CMK (cell line): ENCODE measurements around the gene CNBD2.
A peak's percentile ranks its signal among the peaks of the same experiment; 100 is the strongest.
"Not testable (repeated sequence)": the region's sequence is repeated elsewhere in the genome, so short reads cannot be mapped to it uniquely, and the experiment has no call there.

Experiments used
- DNase-seq: peaks from one replicate; pipeline ENCODE4 v3.0.0-alpha.2; 2010; ENCODE audit warnings: low read depth

CNBD2 gene

GRCh38 chr20:36026131-36026530 lies 57.7 kb downstream of the CNBD2 start:
- not testable (repeated sequence) for DNase-seq

GRCh38 chr20:36028106-36028808 lies 59.9 kb downstream of the CNBD2 start:
- DNase-seq = no peak

- no peak for DNase-seq
These were observed 61.8 kb downstream of the CNBD2 start for GRCh38 chr20:36030149-36030548.

GRCh38 chr20:36031806-36032205 lies 63.4 kb downstream of the CNBD2 start:
- no peak for DNase-seq

GRCh38 chr20:36034875-36035274 lies 66.5 kb downstream of the CNBD2 start:
- no peak for DNase-seq

GRCh38 chr20:36035745-36036144 lies 67.4 kb downstream of the CNBD2 start:
- no peak for DNase-seq

GRCh38 chr20:36036688-36037087 lies 68.3 kb downstream of the CNBD2 start:
- DNase-seq = no peak

GRCh38 chr20:36040571-36040970 lies 72.2 kb downstream of the CNBD2 start:
- DNase-seq = no peak

GRCh38 chr20:36043441-36043840 lies 75.1 kb downstream of the CNBD2 start:
- no peak for DNase-seq

GRCh38 chr20:36043892-36044515 lies 75.6 kb downstream of the CNBD2 start:
- DNase-seq = no peak

- DNase-seq = no peak
These were observed 77.0 kb downstream of the CNBD2 start for GRCh38 chr20:36045373-36045714.

GRCh38 chr20:36046073-36046798 lies 77.8 kb downstream of the CNBD2 start:
- DNase-seq = not testable (repeated sequence)

- not testable (repeated sequence) for DNase-seq
These were observed 81.0 kb downstream of the CNBD2 start for GRCh38 chr20:36049408-36049807.

- peak; percentile 88 for DNase-seq
These were observed 82.3 kb downstream of the CNBD2 start for GRCh38 chr20:36050436-36051317.

- no peak for DNase-seq
These were observed 83.1 kb downstream of the CNBD2 start for GRCh38 chr20:36051318-36052116.

GRCh38 chr20:36052117-36052513 lies 83.7 kb downstream of the CNBD2 start:
- no peak for DNase-seq

GRCh38 chr20:36053863-36054518 lies 85.6 kb downstream of the CNBD2 start:
- not testable (repeated sequence) for DNase-seq

GRCh38 chr20:36055145-36055544 lies 86.8 kb downstream of the CNBD2 start:
- DNase-seq = no peak

- no peak for DNase-seq
These were observed 92.3 kb downstream of the CNBD2 start for GRCh38 chr20:36060676-36061075.

- DNase-seq = no peak
These were observed 93.4 kb downstream of the CNBD2 start for GRCh38 chr20:36061754-36062153.

- no peak for DNase-seq
These were observed 94.4 kb downstream of the CNBD2 start for GRCh38 chr20:36062799-36063198.
